Liver (tissue), 9 donors: ENCODE measurements around the gene UNC13B. TPM values are rescaled to one million over a fixed set of nuclear protein-coding genes. Genes with fewer than 3 reads are reported as not detected.
A peak's percentile ranks its signal among the peaks of the same experiment; 100 is the strongest.

Experiments used
- DNase-seq: peaks from one replicate; pipeline ENCODE4 v3.0.0-alpha.2; 2017; ENCODE audit warnings: low spot score
- H3K27ac ChIP-seq, 2 donors: one replicate each; pipeline ENCODE4 v1.7.0; 2013; ENCODE audit warnings: inconsistent platforms in 2 of 2, low read length in 2 of 2, control low read depth in 1 of 2, low read depth in 1 of 2, mild to moderate bottlenecking in 1 of 2
- H3K27me3 ChIP-seq, 4 donors: one replicate each; pipeline versions ENCODE4 v1.6.1 to v1.7.0; 2013; ENCODE audit warnings: low read length in 3 of 4, inconsistent platforms in 1 of 4, mild to moderate bottlenecking in 1 of 4, moderate library complexity in 1 of 4; ENCODE audit not compliant: control insufficient read depth in 4 of 4, insufficient read depth in 4 of 4
- H3K36me3 ChIP-seq, 4 donors: one replicate each; pipeline versions ENCODE4 v1.6.1 to v1.7.0; 2013; ENCODE audit warnings: low read length in 3 of 4, mild to moderate bottlenecking in 3 of 4, low read depth in 1 of 4, moderate library complexity in 1 of 4; ENCODE audit not compliant: control insufficient read depth in 4 of 4, insufficient read depth in 3 of 4
- H3K4me1 ChIP-seq, 4 donors: one replicate each; pipeline versions ENCODE4 v1.6.1 to v1.7.0; 2013; ENCODE audit warnings: low read length in 3 of 4, mild to moderate bottlenecking in 3 of 4, moderate library complexity in 1 of 4; ENCODE audit not compliant: control insufficient read depth in 4 of 4, insufficient read depth in 4 of 4
- H3K4me3 ChIP-seq, 3 donors: one replicate each; pipeline versions ENCODE4 v1.6.1 to v1.7.0; 2013; ENCODE audit warnings: low read length in 3 of 3, control low read depth in 1 of 3, low read depth in 1 of 3, mild to moderate bottlenecking in 1 of 3
- H3K9ac ChIP-seq, 2 donors: one replicate each; pipeline ENCODE4 v1.7.0; 2013; ENCODE audit warnings: low read length in 2 of 2, mild to moderate bottlenecking in 2 of 2, moderate library complexity in 2 of 2, control low read depth in 1 of 2, low read depth in 1 of 2
- H3K9me3 ChIP-seq, 4 donors: one replicate each; pipeline versions ENCODE4 v1.6.1 to v1.7.0; 2013; ENCODE audit warnings: low read length in 3 of 4; ENCODE audit not compliant: control insufficient read depth in 4 of 4
- EGR1 ChIP-seq, 2 donors: IDR thresholded peaks; 2 replicates each; pipeline ENCODE4 v1.6.1; 2016 to 2018; ENCODE audit warnings: antibody characterized with exemption in 2 of 2, low read depth in 2 of 2
- FOXA1 ChIP-seq: IDR thresholded peaks from 2 replicates; pipeline ENCODE4 v1.6.1; 2016; ENCODE audit warnings: antibody characterized with exemption
- HNF4A ChIP-seq, 2 donors: conservative IDR thresholded peaks; 2 replicates each; pipeline ENCODE4 v1.6.1; 2016; ENCODE audit warnings: antibody characterized with exemption in 2 of 2, mild to moderate bottlenecking in 2 of 2
- HNF4G ChIP-seq: IDR thresholded peaks from 2 replicates; pipeline ENCODE4 v1.6.1; 2016; ENCODE audit warnings: antibody characterized with exemption
- JUND ChIP-seq, 2 donors: IDR thresholded peaks; 2 replicates each; pipeline ENCODE4 v1.6.1; 2016; ENCODE audit warnings: antibody characterized with exemption in 2 of 2
- NR2F2 ChIP-seq: IDR thresholded peaks from 2 replicates; pipeline ENCODE4 v1.6.1; 2016; ENCODE audit warnings: antibody characterized with exemption
- RAD21 ChIP-seq, 2 donors: IDR thresholded peaks; 2 replicates each; pipeline ENCODE4 v1.6.1; 2016; ENCODE audit warnings: antibody characterized with exemption in 2 of 2, mild to moderate bottlenecking in 2 of 2
- RXRA ChIP-seq, 2 donors: IDR thresholded peaks; 2 replicates each; pipeline ENCODE4 v1.6.1; 2017 to 2018; ENCODE audit warnings: antibody characterized with exemption in 2 of 2, mild to moderate bottlenecking in 1 of 2
- SP1 ChIP-seq: IDR thresholded peaks from 2 replicates; pipeline ENCODE4 v1.6.1; 2018; ENCODE audit warnings: antibody characterized with exemption, mild to moderate bottlenecking
- TAF1 ChIP-seq: conservative IDR thresholded peaks from 2 replicates; pipeline ENCODE4 v1.6.1; 2016; ENCODE audit warnings: antibody characterized with exemption, mild to moderate bottlenecking
- YY1 ChIP-seq: IDR thresholded peaks from 2 replicates; pipeline ENCODE4 v1.6.1; 2016; ENCODE audit warnings: antibody characterized with exemption, mild to moderate bottlenecking
- WGBS: extraction: QIAGEN DNeasy Blood & Tissue Kit; methylation state at CpG from one replicate; pipeline ENCODE4 v1.1.7; 2013; 5-methylcytosine and 5-hydroxymethylcytosine counted together
- polyA plus RNA-seq, 2 donors: library from polyadenylated mRNA; stranded (reverse) in 1 of 2; unstranded in 1 of 2; fragments of 200-250 nt in 1 of 2; fragments of >200 nt in 1 of 2; fragmentation: Nextera tagmentation in 1 of 2; extraction: Ambion mirVana in 1 of 2; gene quantifications; one replicate each; pipeline versions ENCODE4 v1.2.1 to v1.2.3, GENCODE V29; 2013 to 2015
- total RNA-seq, 2 donors: library from RNA; depleted of rRNA; stranded (reverse); fragments of >200 nt; gene quantifications; one replicate each; pipeline ENCODE4 v1.2.3, GENCODE V29; 2014
- TF ChIP-seq, protein P1 (sequence below): IDR thresholded peaks from 2 replicates; pipeline ENCODE4 v1.6.1; 2016; ENCODE audit warnings: antibody characterized with exemption
- TF ChIP-seq, protein P2 (sequence below): IDR thresholded peaks from 2 replicates; pipeline ENCODE4 v1.6.1; 2016; ENCODE audit warnings: antibody characterized with exemption, mild to moderate bottlenecking
- TF ChIP-seq, protein P3 (sequence below): IDR thresholded peaks from 2 replicates; pipeline ENCODE4 v1.6.1; 2016; ENCODE audit warnings: antibody characterized with exemption
- donor health status: healthy.
- donor health status: healthy.
- donor health status: healthy.
- donor health status: healthy.
- donor health status: healthy.

The UNC13B gene
- total and polyA plus RNA-seq, 4 donors = 5.5 to 25.7 (median 11.9) TPM

DNA sequence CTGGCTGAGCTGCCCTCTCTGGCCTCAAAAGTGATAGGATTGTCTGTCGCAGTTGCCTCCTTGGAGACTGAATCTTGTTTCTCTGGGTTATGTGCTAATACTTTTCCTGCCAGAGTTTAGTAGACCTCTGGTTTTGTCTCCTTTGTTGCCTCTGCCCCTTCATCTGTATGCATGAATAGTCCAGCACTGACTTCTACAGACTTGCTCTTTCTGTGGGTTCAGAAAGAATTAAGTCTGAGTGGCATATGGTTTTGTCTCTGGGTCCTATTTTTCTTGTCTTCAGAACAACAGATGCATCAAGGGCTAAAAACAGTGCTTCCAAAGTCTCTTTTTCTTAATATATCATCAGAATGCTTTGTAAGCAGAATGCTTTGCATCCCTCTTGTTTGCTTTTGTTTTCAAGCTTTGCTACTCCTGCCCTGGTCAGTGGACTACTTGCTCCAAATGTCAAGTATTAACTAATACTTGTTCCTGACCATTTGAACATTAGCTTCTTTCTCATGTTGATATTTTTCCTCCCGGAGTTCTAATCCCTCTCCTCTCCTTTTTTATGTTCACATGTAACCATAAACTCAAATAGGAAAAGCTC, 131.7 kb downstream of the UNC13B start:
- 60% methylated on average over 2 of the region's 2 CpGs for WGBS
- Histone ChIP-seq H3K9me3 (no peaks in the 10 kb centered on the region), H3K4me1 (peaks cover 0 to 8% (median 3%) of the 10 kb centered on the region in 4 donors), H3K36me3 (peaks cover 0 to 4% (median 0%) of the 10 kb centered on the region in 4 donors), H3K27ac (no peak overlapping the region), H3K27me3 (no peaks in the 10 kb centered on the region), H3K9ac (no peak overlapping the region), H3K4me3 (no peak overlapping the region)
- no peak for DNase-seq
- TF ChIP-seq NR2F2 = no peak
- TF ChIP-seq HNF4A (conservative IDR thresholded peaks at IDR 0.05) = peak in 1 of 2 donors; percentile 32

DNA sequence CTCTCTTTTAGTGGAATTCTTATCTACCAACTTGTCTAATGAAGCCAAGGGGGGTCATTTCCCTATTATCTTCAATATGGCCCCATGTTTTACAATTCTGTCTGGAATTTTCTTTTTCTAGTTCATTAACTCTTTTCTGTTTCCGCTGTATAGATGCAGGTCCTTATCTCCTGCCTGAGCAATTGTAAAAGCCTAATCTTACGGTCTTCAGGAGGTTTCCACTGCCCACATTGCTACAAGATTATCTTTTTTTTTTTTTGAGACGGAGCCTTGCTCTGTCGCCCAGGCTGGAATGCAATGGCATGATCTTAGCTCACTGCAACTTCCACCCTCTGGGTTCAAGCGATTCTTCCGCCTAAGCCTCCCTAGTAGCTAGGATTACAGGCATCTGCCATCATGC, 132.3 kb downstream of the UNC13B start:
- no peak overlapping the region for H3K4me3 ChIP-seq
- H3K9me3 ChIP-seq = no peaks in the 10 kb centered on the region
- H3K36me3 ChIP-seq = peaks cover 0 to 4% (median 0%) of the 10 kb centered on the region in 4 donors
- no peak overlapping the region for H3K9ac ChIP-seq
- no peak overlapping the region for H3K27ac ChIP-seq
- H3K4me1 ChIP-seq = peaks cover 0 to 8% (median 3%) of the 10 kb centered on the region in 4 donors
- 99% methylated on average over 6 of the region's 6 CpGs for WGBS
- no peak for DNase-seq
- no peak for TF ChIP-seq TAF1
- TF ChIP-seq RAD21 (IDR thresholded peaks at IDR 0.05) = no peak
- TF ChIP-seq, protein P1, sequence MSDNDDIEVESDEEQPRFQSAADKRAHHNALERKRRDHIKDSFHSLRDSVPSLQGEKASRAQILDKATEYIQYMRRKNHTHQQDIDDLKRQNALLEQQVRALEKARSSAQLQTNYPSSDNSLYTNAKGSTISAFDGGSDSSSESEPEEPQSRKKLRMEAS = no peak
- no peak for TF ChIP-seq FOXA1
- TF ChIP-seq RXRA (IDR thresholded peaks at IDR 0.05) = no peak
- no peak for TF ChIP-seq EGR1 (IDR thresholded peaks at IDR 0.05; ENCODE audit: low read depth in 2 of 2)
- TF ChIP-seq NR2F2 = no peak
- no peak for TF ChIP-seq SP1
- TF ChIP-seq HNF4G = no peak
- TF ChIP-seq YY1 = no peak
- TF ChIP-seq, protein P2, sequence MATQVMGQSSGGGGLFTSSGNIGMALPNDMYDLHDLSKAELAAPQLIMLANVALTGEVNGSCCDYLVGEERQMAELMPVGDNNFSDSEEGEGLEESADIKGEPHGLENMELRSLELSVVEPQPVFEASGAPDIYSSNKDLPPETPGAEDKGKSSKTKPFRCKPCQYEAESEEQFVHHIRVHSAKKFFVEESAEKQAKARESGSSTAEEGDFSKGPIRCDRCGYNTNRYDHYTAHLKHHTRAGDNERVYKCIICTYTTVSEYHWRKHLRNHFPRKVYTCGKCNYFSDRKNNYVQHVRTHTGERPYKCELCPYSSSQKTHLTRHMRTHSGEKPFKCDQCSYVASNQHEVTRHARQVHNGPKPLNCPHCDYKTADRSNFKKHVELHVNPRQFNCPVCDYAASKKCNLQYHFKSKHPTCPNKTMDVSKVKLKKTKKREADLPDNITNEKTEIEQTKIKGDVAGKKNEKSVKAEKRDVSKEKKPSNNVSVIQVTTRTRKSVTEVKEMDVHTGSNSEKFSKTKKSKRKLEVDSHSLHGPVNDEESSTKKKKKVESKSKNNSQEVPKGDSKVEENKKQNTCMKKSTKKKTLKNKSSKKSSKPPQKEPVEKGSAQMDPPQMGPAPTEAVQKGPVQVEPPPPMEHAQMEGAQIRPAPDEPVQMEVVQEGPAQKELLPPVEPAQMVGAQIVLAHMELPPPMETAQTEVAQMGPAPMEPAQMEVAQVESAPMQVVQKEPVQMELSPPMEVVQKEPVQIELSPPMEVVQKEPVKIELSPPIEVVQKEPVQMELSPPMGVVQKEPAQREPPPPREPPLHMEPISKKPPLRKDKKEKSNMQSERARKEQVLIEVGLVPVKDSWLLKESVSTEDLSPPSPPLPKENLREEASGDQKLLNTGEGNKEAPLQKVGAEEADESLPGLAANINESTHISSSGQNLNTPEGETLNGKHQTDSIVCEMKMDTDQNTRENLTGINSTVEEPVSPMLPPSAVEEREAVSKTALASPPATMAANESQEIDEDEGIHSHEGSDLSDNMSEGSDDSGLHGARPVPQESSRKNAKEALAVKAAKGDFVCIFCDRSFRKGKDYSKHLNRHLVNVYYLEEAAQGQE = no peak
- TF ChIP-seq, protein P3, sequence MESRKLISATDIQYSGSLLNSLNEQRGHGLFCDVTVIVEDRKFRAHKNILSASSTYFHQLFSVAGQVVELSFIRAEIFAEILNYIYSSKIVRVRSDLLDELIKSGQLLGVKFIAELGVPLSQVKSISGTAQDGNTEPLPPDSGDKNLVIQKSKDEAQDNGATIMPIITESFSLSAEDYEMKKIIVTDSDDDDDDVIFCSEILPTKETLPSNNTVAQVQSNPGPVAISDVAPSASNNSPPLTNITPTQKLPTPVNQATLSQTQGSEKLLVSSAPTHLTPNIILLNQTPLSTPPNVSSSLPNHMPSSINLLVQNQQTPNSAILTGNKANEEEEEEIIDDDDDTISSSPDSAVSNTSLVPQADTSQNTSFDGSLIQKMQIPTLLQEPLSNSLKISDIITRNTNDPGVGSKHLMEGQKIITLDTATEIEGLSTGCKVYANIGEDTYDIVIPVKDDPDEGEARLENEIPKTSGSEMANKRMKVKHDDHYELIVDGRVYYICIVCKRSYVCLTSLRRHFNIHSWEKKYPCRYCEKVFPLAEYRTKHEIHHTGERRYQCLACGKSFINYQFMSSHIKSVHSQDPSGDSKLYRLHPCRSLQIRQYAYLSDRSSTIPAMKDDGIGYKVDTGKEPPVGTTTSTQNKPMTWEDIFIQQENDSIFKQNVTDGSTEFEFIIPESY = no peak
- no peaks in the 10 kb centered on the region for H3K27me3 ChIP-seq

DNA sequence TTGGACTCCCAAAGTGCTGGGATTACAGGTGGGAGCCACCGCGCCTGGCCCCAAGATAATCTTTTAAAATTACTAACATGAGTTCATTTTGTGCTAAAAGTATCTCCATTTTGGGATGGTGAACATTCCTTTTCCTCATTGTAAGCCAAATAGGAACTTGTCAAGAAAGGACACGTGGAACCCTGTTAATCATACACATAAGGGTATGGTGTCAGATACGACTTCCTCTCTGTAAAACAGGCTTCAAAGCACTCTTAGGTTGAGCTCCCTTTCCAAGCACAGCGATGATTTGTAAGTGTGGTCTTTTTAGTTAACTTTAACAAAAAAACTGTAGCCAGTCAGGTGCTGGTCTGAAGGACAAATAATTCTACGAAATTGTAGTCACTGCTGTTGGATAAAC, 132.7 kb downstream of the UNC13B start:
- Histone ChIP-seq H3K27ac (no peak overlapping the region), H3K36me3 (peaks cover 0 to 4% (median 0%) of the 10 kb centered on the region in 4 donors), H3K9ac (no peak overlapping the region), H3K27me3 (no peaks in the 10 kb centered on the region), H3K4me1 (peaks cover 0 to 8% (median 3%) of the 10 kb centered on the region in 4 donors), H3K4me3 (no peak overlapping the region), H3K9me3 (no peaks in the 10 kb centered on the region)
- WGBS = 93% methylated on average over 6 of the region's 6 CpGs
- TF ChIP-seq, protein P3 = no peak
- TF ChIP-seq JUND (IDR thresholded peaks at IDR 0.05) = no peak
- TF ChIP-seq YY1 = no peak
- DNase-seq = no peak
